OCI-LY7 (cell line): Measurements from ENCODE around the gene UMAD1. TPM values are rescaled to one million over a fixed set of nuclear protein-coding genes. Genes with fewer than 3 reads are reported as not detected.

Experiments used
- BruUV-seq: library from RNA; stranded (reverse); fragments of 400-500 nt; replicated peaks from 2 replicates; lab custom pipeline; 2021; lab: Mats Ljungman, UMichigan
- CTCF ChIA-PET: fragments of 300-600 bp; sonication (Branson Sonifier 250); formaldehyde crosslinking; loops from one replicate; lab custom pipeline; 2022; ENCODE audit warnings: antibody characterized with exemption; ENCODE audit not compliant: unreplicated experiment; lab: Charles Lee
- POLR2A ChIA-PET: fragments of 300-600 bp; sonication (Branson Sonifier 250); formaldehyde crosslinking; loops from one replicate; lab custom pipeline; 2022; ENCODE audit warnings: antibody characterized with exemption; lab: Charles Lee
- DNase-seq: peaks from one replicate; pipeline ENCODE4 v3.0.0-alpha.2; 2015; ENCODE audit warnings: low spot score
- H2AFZ ChIP-seq: fragments of 200-600 bp; sonication (generic), shearing (Covaris generic); 2 replicates; pipeline ENCODE4 v1.6.1; 2014; ENCODE audit warnings: mild to moderate bottlenecking, antibody characterized with exemption, low read length, moderate library complexity
- H3K27ac ChIP-seq: fragments of 200-600 bp; sonication (generic); 2 replicates; pipeline ENCODE4 v1.5.1; 2014; ENCODE audit warnings: mixed run types, low read depth, mild to moderate bottlenecking, moderate library complexity, low read length, inconsistent platforms; ENCODE audit not compliant: poor library complexity, severe bottlenecking
- H3K36me3 ChIP-seq: fragments of 200-600 bp; sonication (generic); 2 replicates; pipeline ENCODE4 v1.6.1; 2014; ENCODE audit warnings: mild to moderate bottlenecking, antibody characterized with exemption, low read length, moderate library complexity, mixed read lengths; ENCODE audit not compliant: insufficient read depth
- H3K4me1 ChIP-seq: fragments of 200-600 bp; sonication (generic); 2 replicates; pipeline ENCODE4 v1.5.1; 2014; ENCODE audit warnings: mild to moderate bottlenecking, low read length; ENCODE audit not compliant: insufficient read depth, poor library complexity, severe bottlenecking
- H3K4me2 ChIP-seq: fragments of 200-600 bp; sonication (generic); 2 replicates; pipeline ENCODE4 v1.6.1; 2014; ENCODE audit warnings: mild to moderate bottlenecking, low read length
- H3K4me3 ChIP-seq: fragments of 200-600 bp; sonication (generic); 2 replicates; pipeline ENCODE4 v1.5.1; 2014; ENCODE audit warnings: mild to moderate bottlenecking, low read depth, low read length; ENCODE audit not compliant: poor library complexity, severe bottlenecking
- H3K79me2 ChIP-seq: fragments of 200-600 bp; sonication (generic); 2 replicates; pipeline ENCODE4 v1.6.1; 2016; ENCODE audit warnings: low read depth, mild to moderate bottlenecking, low read length, moderate library complexity, mixed read lengths; ENCODE audit not compliant: insufficient read depth
- H3K9me2 ChIP-seq: fragments of 200-600 bp; sonication (generic); 2 replicates; pipeline ENCODE4 v1.6.1; 2016; ENCODE audit warnings: mild to moderate bottlenecking, low read length, mixed read lengths; ENCODE audit not compliant: insufficient read depth
- H3K9me3 ChIP-seq: fragments of 200-600 bp; sonication (generic); 2 replicates; pipeline ENCODE4 v1.6.1; 2014; ENCODE audit warnings: mild to moderate bottlenecking, mixed run types, low read length, mixed read lengths
- H4K20me1 ChIP-seq: fragments of 200-600 bp; sonication (generic); 2 replicates; pipeline ENCODE4 v1.6.1; 2014; ENCODE audit warnings: mild to moderate bottlenecking, antibody characterized with exemption, low read length, moderate library complexity, mixed read lengths; ENCODE audit not compliant: insufficient read depth
- EZH2phosphoT487 ChIP-seq: fragments of 200-600 bp; sonication (generic); IDR thresholded peaks from 2 replicates; pipeline ENCODE4 v1.6.1; 2018; ENCODE audit warnings: low read depth, borderline replicate concordance, mild to moderate bottlenecking, mixed run types, antibody characterized with exemption, low read length, moderate library complexity, mixed read lengths
- intact Hi-C: fragments of 100-400 bp; cut with micrococcal nuclease; formaldehyde crosslinking; loops from one replicate; pipeline ENCODE4 v1.10.0; 2022; ENCODE audit not compliant: unreplicated experiment
- total RNA-seq, 2 experiments: library from RNA; depleted of rRNA in 1 of 2; stranded (reverse); fragments of >200 nt in 1 of 2; shearing (Covaris generic) in 1 of 2; gene quantifications; 2 replicates each; pipeline ENCODE4 v1.2.3, GENCODE V29; 2014 to 2022
- TF ChIP-seq, protein P1 (sequence below): fragments of 200-600 bp; sonication (generic); conservative IDR thresholded peaks from 2 replicates; pipeline ENCODE4 v1.5.1; 2014; ENCODE audit warnings: mild to moderate bottlenecking, antibody characterized with exemption, low read length, moderate library complexity, mixed read lengths

Gene UMAD1
- total RNA-seq, 2 experiments from 2014 or later = 8.7 to 15.2 TPM

- intact Hi-C loops = no loop called here
Measured at GRCh38 chr7:7834761-7835160, 194.2 kb downstream of the UMAD1 start.

GRCh38 chr7:7841027-7841426 is 200.5 kb downstream of the UMAD1 start:
- Histone ChIP-seq H3K79me2 (no peaks in the 10 kb centered on the region), H3K27ac (no peak overlapping the region), H3K4me2 (no peak overlapping the region), H3K4me3 (no peak overlapping the region), H3K9me2 (no peaks in the 10 kb centered on the region), H3K36me3 (no peaks in the 10 kb centered on the region), H3K4me1 (no peaks in the 10 kb centered on the region), H3K9me3 (no peaks in the 10 kb centered on the region), H2AFZ (no peak overlapping the region), H4K20me1 (no peaks in the 10 kb centered on the region)
- TF ChIP-seq EZH2phosphoT487 = no peak
- TF ChIP-seq, protein P1, sequence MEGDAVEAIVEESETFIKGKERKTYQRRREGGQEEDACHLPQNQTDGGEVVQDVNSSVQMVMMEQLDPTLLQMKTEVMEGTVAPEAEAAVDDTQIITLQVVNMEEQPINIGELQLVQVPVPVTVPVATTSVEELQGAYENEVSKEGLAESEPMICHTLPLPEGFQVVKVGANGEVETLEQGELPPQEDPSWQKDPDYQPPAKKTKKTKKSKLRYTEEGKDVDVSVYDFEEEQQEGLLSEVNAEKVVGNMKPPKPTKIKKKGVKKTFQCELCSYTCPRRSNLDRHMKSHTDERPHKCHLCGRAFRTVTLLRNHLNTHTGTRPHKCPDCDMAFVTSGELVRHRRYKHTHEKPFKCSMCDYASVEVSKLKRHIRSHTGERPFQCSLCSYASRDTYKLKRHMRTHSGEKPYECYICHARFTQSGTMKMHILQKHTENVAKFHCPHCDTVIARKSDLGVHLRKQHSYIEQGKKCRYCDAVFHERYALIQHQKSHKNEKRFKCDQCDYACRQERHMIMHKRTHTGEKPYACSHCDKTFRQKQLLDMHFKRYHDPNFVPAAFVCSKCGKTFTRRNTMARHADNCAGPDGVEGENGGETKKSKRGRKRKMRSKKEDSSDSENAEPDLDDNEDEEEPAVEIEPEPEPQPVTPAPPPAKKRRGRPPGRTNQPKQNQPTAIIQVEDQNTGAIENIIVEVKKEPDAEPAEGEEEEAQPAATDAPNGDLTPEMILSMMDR = no peak
- no TSS peak for BruUV-seq
- intact Hi-C loops = no loop called here
- CTCF ChIA-PET = no interaction called here
- POLR2A ChIA-PET = interaction anchor here (1.0 to 2.2 kb wide), 4 partner anchors 9 to 27 kb away, joined by 3 to 6 read pairs (median 5); no protein-coding TSS in a partner anchor
- DNase-seq = no peak

More at GRCh38 chr7:7834761-7835160, 194.2 kb downstream of the UMAD1 start:
- no TSS peak for BruUV-seq
- H3K4me2 ChIP-seq = no peak overlapping the region
- CTCF ChIA-PET = no interaction called here
- H3K4me3 ChIP-seq = no peak overlapping the region
- H3K27ac ChIP-seq = no peak overlapping the region
- no peaks in the 10 kb centered on the region for H3K9me3 ChIP-seq
- no peak for DNase-seq
- H2AFZ ChIP-seq = no peak overlapping the region
- no peak for TF ChIP-seq EZH2phosphoT487
- TF ChIP-seq, protein P1 = no peak
- H3K9me2 ChIP-seq = no peaks in the 10 kb centered on the region
- H3K79me2 ChIP-seq = no peaks in the 10 kb centered on the region
- no peaks in the 10 kb centered on the region for H3K4me1 ChIP-seq
- H4K20me1 ChIP-seq = no peaks in the 10 kb centered on the region
- POLR2A ChIA-PET = interaction anchor here (1.2 kb wide), 1 partner anchor 139 kb away, joined by 4 read pairs; no protein-coding TSS in a partner anchor
- no peaks in the 10 kb centered on the region for H3K36me3 ChIP-seq

- CTCF ChIA-PET = no interaction called here
- no peaks in the 10 kb centered on the region for H3K9me3 ChIP-seq
- no peaks in the 10 kb centered on the region for H3K79me2 ChIP-seq
- H3K4me2 ChIP-seq = no peak overlapping the region
- POLR2A ChIA-PET = interaction anchor here (1.6 kb wide), 1 partner anchor 42 kb away, joined by 3 read pairs; no protein-coding TSS in a partner anchor
- TF ChIP-seq, protein P1 = no peak
- no peak for TF ChIP-seq EZH2phosphoT487
- no peak overlapping the region for H2AFZ ChIP-seq
- H3K9me2 ChIP-seq = no peaks in the 10 kb centered on the region
- BruUV-seq = no TSS peak
- no peak overlapping the region for H3K27ac ChIP-seq
- DNase-seq = no peak
- H4K20me1 ChIP-seq = no peaks in the 10 kb centered on the region
- H3K36me3 ChIP-seq = no peaks in the 10 kb centered on the region
- H3K4me1 ChIP-seq = peaks cover 3% of the 10 kb centered on the region
- no peak overlapping the region for H3K4me3 ChIP-seq
- intact Hi-C loops = no loop called here
Measured at GRCh38 chr7:7843240-7843639, 202.7 kb downstream of the UMAD1 start.
